H1 (cell line): Measurements from ENCODE around the gene GRID2. TPM values are rescaled to one million over a fixed set of nuclear protein-coding genes. Genes with fewer than 3 reads are reported as not detected.
A peak's percentile ranks its signal among the peaks of the same experiment; 100 is the strongest.

ENCODE experiments used
- CTCF ChIA-PET: fragments of 300-600 bp; sonication (Branson Sonifier 250); formaldehyde crosslinking; loops from one replicate; lab custom pipeline; 2021; ENCODE audit not compliant: partially characterized antibody; lab: Charles Lee
- POLR2A ChIA-PET: fragments of 300-600 bp; sonication (Branson Sonifier 250); formaldehyde crosslinking; loops from one replicate; lab custom pipeline; 2021; ENCODE audit warnings: inconsistent platforms; ENCODE audit not compliant: partially characterized antibody; lab: Charles Lee
- DNase-seq, 2 experiments: peaks; one replicate each; pipeline versions ENCODE4 v3.0.0 to v3.0.0-alpha.2; 2010 to 2022; ENCODE audit warnings: low spot score in 2 of 2, low read depth in 1 of 2, mixed read lengths in 1 of 2
- FAIRE-seq: peaks from 2 replicates; lab custom pipeline; 2011; peaks lifted over from hg19 to GRCh38; lab: Jason Lieb, UNC
- H2AFZ ChIP-seq: 2 replicates; pipeline ENCODE4 v1.8.1; 2012; ENCODE audit warnings: low read length, inconsistent platforms
- H2AK5ac ChIP-seq: 2 replicates; pipeline ENCODE4 v1.6.1; 2013; ENCODE audit warnings: low read depth, low read length
- H2BK120ac ChIP-seq: replicated peaks from 2 replicates; pipeline ENCODE3; 2013; ENCODE audit warnings: low read depth, low read length, inconsistent platforms
- H2BK12ac ChIP-seq: 2 replicates; pipeline ENCODE4 v1.6.1; 2013; ENCODE audit warnings: low read depth, low read length
- H2BK15ac ChIP-seq: 2 replicates; pipeline ENCODE4 v1.6.1; 2013; ENCODE audit warnings: low read length
- H2BK20ac ChIP-seq: 2 replicates; pipeline ENCODE4 v1.6.1; 2013; ENCODE audit warnings: low read length
- H2BK5ac ChIP-seq: 2 replicates; pipeline ENCODE4 v1.6.1; 2013; ENCODE audit warnings: low read depth, low read length
- H3K14ac ChIP-seq: 2 replicates; pipeline ENCODE4 v1.6.1; 2013; ENCODE audit warnings: inconsistent platforms; ENCODE audit not compliant: insufficient read length
- H3K18ac ChIP-seq: 2 replicates; pipeline ENCODE4 v1.6.1; 2013; ENCODE audit warnings: low read length; ENCODE audit errors: extremely low read depth
- H3K23ac ChIP-seq: 2 replicates; pipeline ENCODE4 v1.6.1; 2013; ENCODE audit warnings: inconsistent platforms; ENCODE audit not compliant: insufficient read length
- H3K23me2 ChIP-seq: 2 replicates; pipeline ENCODE4 v1.6.1; 2013; ENCODE audit warnings: low read depth, low read length
- H3K27ac ChIP-seq: 2 replicates; pipeline ENCODE4 v1.6.1; 2011; ENCODE audit warnings: low read depth, low read length, inconsistent platforms
- H3K27me3 ChIP-seq, 4 experiments: replicated peaks in 1 of 4; 1 replicate in 1 of 4; 2 replicates in 3 of 4; pipeline versions ENCODE4 v1.6.1 to v1.8.1; 2011 to 2013; ENCODE audit warnings: low read length in 3 of 4, mild to moderate bottlenecking in 3 of 4, inconsistent platforms in 2 of 4, mixed read lengths in 2 of 4, moderate library complexity in 1 of 4; ENCODE audit not compliant: control insufficient read depth in 3 of 4, insufficient read depth in 3 of 4; ENCODE audit errors: extremely low read depth in 1 of 4
- H3K36me3 ChIP-seq, 4 experiments: 2 replicates each; pipeline versions ENCODE4 v1.6.1 to v1.8.1; 2011 to 2013; ENCODE audit warnings: mild to moderate bottlenecking in 4 of 4, low read length in 3 of 4, moderate library complexity in 2 of 4, control low read depth in 1 of 4, inconsistent platforms in 1 of 4; ENCODE audit not compliant: insufficient read depth in 4 of 4, control insufficient read depth in 2 of 4
- H3K4ac ChIP-seq: replicated peaks from 2 replicates; pipeline ENCODE3; 2013; ENCODE audit warnings: low read length, low read depth, mixed read lengths, inconsistent platforms; ENCODE audit not compliant: insufficient read length
- H3K4me1 ChIP-seq, 4 experiments: replicated peaks in 1 of 4; 1 replicate in 1 of 4; 2 replicates in 3 of 4; pipeline versions ENCODE4 v1.6.1 to v1.8.1; 2011 to 2013; ENCODE audit warnings: low read length in 3 of 4, inconsistent platforms in 2 of 4, mixed read lengths in 1 of 4; ENCODE audit not compliant: insufficient read depth in 4 of 4, control insufficient read depth in 3 of 4
- H3K4me2 ChIP-seq, 2 experiments: 2 replicates each; pipeline versions ENCODE4 v1.6.1 to v1.8.1; 2011 to 2013; ENCODE audit warnings: low read depth in 2 of 2, low read length in 2 of 2, control low read depth in 1 of 2, inconsistent platforms in 1 of 2, mild to moderate bottlenecking in 1 of 2; ENCODE audit not compliant: insufficient read depth in 1 of 2
- H3K4me3 ChIP-seq, 4 experiments: fragments of 200-600, 300-600 bp in 1 of 4; sonication (generic), shearing (Covaris generic), sonication (Bioruptor Twin) in 1 of 4; 2 replicates each; pipeline versions ENCODE4 v1.5.1 to v1.8.1; 2011 to 2016; ENCODE audit warnings: low read length in 4 of 4, low read depth in 3 of 4, control low read depth in 2 of 4, inconsistent platforms in 2 of 4, mild to moderate bottlenecking in 2 of 4, mixed read lengths in 1 of 4, moderate library complexity in 1 of 4; ENCODE audit not compliant: insufficient read depth in 2 of 4; ENCODE audit errors: extremely low read depth in 1 of 4
- H3K56ac ChIP-seq: replicated peaks from 2 replicates; pipeline ENCODE3; 2013; ENCODE audit warnings: low read depth, mild to moderate bottlenecking, mixed read lengths, low read length, inconsistent platforms; ENCODE audit not compliant: insufficient read length
- H3K79me1 ChIP-seq: 2 replicates; pipeline ENCODE4 v1.6.1; 2013; ENCODE audit warnings: low read depth, low read length, control low read depth
- H3K79me2 ChIP-seq, 2 experiments: 2 replicates each; pipeline versions ENCODE4 v1.6.1 to v1.8.1; 2012 to 2013; ENCODE audit warnings: low read length in 2 of 2, mild to moderate bottlenecking in 2 of 2, inconsistent platforms in 1 of 2; ENCODE audit not compliant: insufficient read depth in 2 of 2, control insufficient read depth in 1 of 2
- H3K9ac ChIP-seq, 4 experiments: replicated peaks in 1 of 4; 1 replicate in 1 of 4; 2 replicates in 3 of 4; pipeline versions ENCODE4 v1.6.1 to v1.8.1; 2011 to 2013; ENCODE audit warnings: low read depth in 3 of 4, low read length in 3 of 4, control low read depth in 2 of 4, mild to moderate bottlenecking in 2 of 4, moderate library complexity in 2 of 4, inconsistent platforms in 1 of 4; ENCODE audit errors: extremely low read depth in 1 of 4
- H3K9me3 ChIP-seq, 2 experiments: 2 replicates each; pipeline versions ENCODE4 v1.6.1 to v1.8.1; 2012 to 2013; ENCODE audit warnings: mild to moderate bottlenecking in 2 of 2, moderate library complexity in 2 of 2, control low read depth in 1 of 2, inconsistent platforms in 1 of 2, low read depth in 1 of 2, low read length in 1 of 2, mixed read lengths in 1 of 2; ENCODE audit not compliant: insufficient read depth in 2 of 2
- H4K20me1 ChIP-seq, 2 experiments: replicated peaks in 1 of 2; 2 replicates each; pipeline versions ENCODE3 to v1.8.1; 2011 to 2013; ENCODE audit warnings: inconsistent platforms in 2 of 2, low read length in 2 of 2, mild to moderate bottlenecking in 1 of 2; ENCODE audit not compliant: insufficient read depth in 2 of 2, control insufficient read depth in 1 of 2
- H4K5ac ChIP-seq: 2 replicates; pipeline ENCODE4 v1.6.1; 2013; ENCODE audit warnings: low read length, low read depth, mixed read lengths, inconsistent platforms; ENCODE audit not compliant: insufficient read length
- H4K8ac ChIP-seq: 2 replicates; pipeline ENCODE4 v1.8.0; 2013; ENCODE audit warnings: mild to moderate bottlenecking, moderate library complexity, low read length, inconsistent platforms; ENCODE audit not compliant: insufficient read depth; ENCODE audit errors: extremely low read depth
- H4K91ac ChIP-seq: replicated peaks from 2 replicates; pipeline ENCODE3; 2013; ENCODE audit warnings: low read length, mixed read lengths, inconsistent platforms; ENCODE audit not compliant: insufficient read length
- FOSL1 ChIP-seq: IDR thresholded peaks from 2 replicates; pipeline ENCODE4 v1.6.1; 2011; ENCODE audit warnings: mild to moderate bottlenecking, low read depth, low read length, moderate library complexity; ENCODE audit not compliant: insufficient read depth
- KDM5A ChIP-seq: fragments of 200-600 bp; IDR thresholded peaks from 2 replicates; pipeline ENCODE4 v1.7.1; 2012; ENCODE audit warnings: mild to moderate bottlenecking, low read length, inconsistent platforms, mixed read lengths
- MAFK ChIP-seq: IDR thresholded peaks from 2 replicates; pipeline ENCODE4 v1.6.1; 2012; ENCODE audit warnings: low read depth, mild to moderate bottlenecking, improper control_type of control experiment, low read length
- POU5F1 ChIP-seq: IDR thresholded peaks from 2 replicates; pipeline ENCODE4 v1.6.1; 2011; ENCODE audit warnings: low read depth, mild to moderate bottlenecking, low read length, moderate library complexity
- RAD21 ChIP-seq, 2 experiments: IDR thresholded peaks in 1 of 2; conservative IDR thresholded peaks in 1 of 2; 2 replicates each; pipeline ENCODE4 v1.6.1; 2011; ENCODE audit warnings: low read depth in 2 of 2, low read length in 2 of 2, improper control_type of control experiment in 1 of 2, inconsistent platforms in 1 of 2, mild to moderate bottlenecking in 1 of 2, moderate library complexity in 1 of 2
- TEAD4 ChIP-seq: IDR thresholded peaks from 2 replicates; pipeline ENCODE4 v1.6.1; 2012; ENCODE audit warnings: low read depth, low read length, inconsistent platforms, mixed read lengths
- WGBS, 2 experiments: shearing (Covaris generic) in 1 of 2; methylation state at CpG; one replicate each; pipeline versions ENCODE4 v1.1.6 to v1.1.7; 2013 to 2015; ENCODE audit warnings: low lambda C conversion rate in 2 of 2, mixed read lengths in 2 of 2, inconsistent platforms in 1 of 2, low coverage in 1 of 2, missing lambda C conversion rate in 1 of 2; ENCODE audit not compliant: insufficient replicate concordance in 2 of 2, insufficient coverage in 1 of 2, insufficient read length in 1 of 2; ENCODE audit errors: extremely low coverage in 1 of 2, missing lambda C conversion rate in 1 of 2; 5-methylcytosine and 5-hydroxymethylcytosine counted together
- polyA plus RNA-seq, 7 experiments: library from polyadenylated mRNA; depleted of rRNA in 3 of 7; stranded (reverse) in 5 of 7; unstranded in 2 of 7; fragments of >200 nt in 5 of 7; fragments of 200-250 nt in 2 of 7; gene quantifications; 1 replicate in 5 of 7; 2 replicates in 1 of 7; 4 replicates in 1 of 7; pipeline versions ENCODE4 v1.2.1 to v1.2.3, GENCODE V29; 2011 to 2013; ENCODE audit warnings: missing spikeins in 2 of 7, mixed read lengths in 2 of 7
- total RNA-seq: library from RNA; stranded (reverse); fragmentation: NEBNext Ultra II Directional; extraction: Animal tissue kit (Norgen Biotek cat#: 25700); gene quantifications from 2 replicates; pipeline ENCODE4 v1.2.1, GENCODE V29; 2021
- TF ChIP-seq, protein P1 (sequence below), 3 experiments: IDR thresholded peaks; 1 replicate in 2 of 3; 2 replicates in 1 of 3; pipeline versions ENCODE4 v1.5.1 to v1.6.1; 2011; ENCODE audit warnings: low read length in 3 of 3, mild to moderate bottlenecking in 3 of 3, inconsistent platforms in 2 of 3, low read depth in 1 of 3, moderate library complexity in 1 of 3; ENCODE audit not compliant: insufficient read depth in 1 of 3; ENCODE audit errors: control extremely low read depth in 1 of 3

The GRID2 gene
- total and polyA plus RNA-seq, 2 of the 8 experiments (the other 6 are each of a cell fraction or from before 2014, with no cell fraction given): 31.1 to 81.9 TPM

DNA sequence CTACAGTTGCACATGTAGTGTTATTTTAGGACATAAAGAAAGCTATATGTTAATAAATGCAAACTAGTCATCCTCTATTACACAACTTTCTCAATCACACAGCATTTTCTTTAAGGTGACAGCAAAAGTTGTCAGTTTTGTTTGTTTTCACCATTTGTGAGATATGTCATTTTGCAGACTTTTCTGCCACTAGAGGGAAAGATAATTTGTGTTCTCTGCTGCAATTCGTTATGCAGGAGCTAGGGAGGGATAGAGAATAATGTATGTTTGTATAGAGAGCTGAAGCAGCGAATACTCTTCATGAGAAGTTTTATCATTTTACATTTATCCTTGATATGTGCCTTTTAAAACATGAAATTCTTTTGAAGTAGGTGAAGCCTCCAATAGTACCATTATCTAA is 854.2 kb downstream of the GRID2 start:
- H3K56ac ChIP-seq: no peak overlapping the region
- WGBS, 2 experiments: 78% methylated on average over 2 of the region's 2 CpGs; no CpG with 5 or more reads in 1 of the 2 experiments
- TF ChIP-seq MAFK: no peak
- peak; percentile 28 to 32 for TF ChIP-seq RAD21 (IDR thresholded peaks at IDR 0.05 in 1 of 2, conservative IDR thresholded peaks at IDR 0.05 in 1 of 2; ENCODE audit: low read depth in 2 of 2, low read length in 2 of 2)
- TF ChIP-seq TEAD4: no peak
- TF ChIP-seq, protein P1, sequence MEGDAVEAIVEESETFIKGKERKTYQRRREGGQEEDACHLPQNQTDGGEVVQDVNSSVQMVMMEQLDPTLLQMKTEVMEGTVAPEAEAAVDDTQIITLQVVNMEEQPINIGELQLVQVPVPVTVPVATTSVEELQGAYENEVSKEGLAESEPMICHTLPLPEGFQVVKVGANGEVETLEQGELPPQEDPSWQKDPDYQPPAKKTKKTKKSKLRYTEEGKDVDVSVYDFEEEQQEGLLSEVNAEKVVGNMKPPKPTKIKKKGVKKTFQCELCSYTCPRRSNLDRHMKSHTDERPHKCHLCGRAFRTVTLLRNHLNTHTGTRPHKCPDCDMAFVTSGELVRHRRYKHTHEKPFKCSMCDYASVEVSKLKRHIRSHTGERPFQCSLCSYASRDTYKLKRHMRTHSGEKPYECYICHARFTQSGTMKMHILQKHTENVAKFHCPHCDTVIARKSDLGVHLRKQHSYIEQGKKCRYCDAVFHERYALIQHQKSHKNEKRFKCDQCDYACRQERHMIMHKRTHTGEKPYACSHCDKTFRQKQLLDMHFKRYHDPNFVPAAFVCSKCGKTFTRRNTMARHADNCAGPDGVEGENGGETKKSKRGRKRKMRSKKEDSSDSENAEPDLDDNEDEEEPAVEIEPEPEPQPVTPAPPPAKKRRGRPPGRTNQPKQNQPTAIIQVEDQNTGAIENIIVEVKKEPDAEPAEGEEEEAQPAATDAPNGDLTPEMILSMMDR (IDR thresholded peaks at IDR 0.05; ENCODE audit: control extremely low read depth in 1 of 3, insufficient read depth in 1 of 3, low read depth in 1 of 3, low read length in 3 of 3): peak in 2 of 3 experiments; percentile 58 to 69; a peak in 2 of 4 replicates
- no peak for TF ChIP-seq POU5F1
- TF ChIP-seq KDM5A: no peak
- TF ChIP-seq FOSL1: no peak

More for the DNA sequence above, 854.2 kb downstream of the GRID2 start:
- no peaks in the 10 kb centered on the region; the same call in 1 of the 2 replicates for H3K79me1 ChIP-seq
- CTCF ChIA-PET: interaction anchor here (0.7 to 2.8 kb wide), 14 partner anchors 8 to 108 kb away, joined by 3 to 14 read pairs (median 4); no protein-coding TSS in a partner anchor
- no peak overlapping the region for H2BK12ac ChIP-seq
- no peaks in the 10 kb centered on the region for H3K36me3 ChIP-seq
- H3K9me3 ChIP-seq: no peaks in the 10 kb centered on the region
- no peak overlapping the region for H2BK120ac ChIP-seq
- H3K23ac ChIP-seq: no peak overlapping the region
- H4K8ac ChIP-seq: no peak overlapping the region
- H3K4me2 ChIP-seq: no peak overlapping the region
- H4K5ac ChIP-seq: no peak overlapping the region
- peak; percentile 74 for FAIRE-seq
- no peak for DNase-seq
- no peak overlapping the region for H2BK20ac ChIP-seq
- no peak overlapping the region for H3K4ac ChIP-seq
- H3K23me2 ChIP-seq: no peaks in the 10 kb centered on the region
- no peaks in the 10 kb centered on the region; a peak in 1 of 4 replicates for H3K79me2 ChIP-seq
- peaks cover 0 to 4% (median 3%) of the 10 kb centered on the region in 4 experiments; a peak in 3 of 7 replicates for H3K4me1 ChIP-seq
- no peak overlapping the region for H3K18ac ChIP-seq
- no peak overlapping the region for H3K14ac ChIP-seq
- no peak overlapping the region for H4K91ac ChIP-seq
- H2AK5ac ChIP-seq: no peak overlapping the region
- no peak overlapping the region for H3K9ac ChIP-seq
- H3K4me3 ChIP-seq: no peak overlapping the region
- H2BK15ac ChIP-seq: no peak overlapping the region
- no peak overlapping the region for H2BK5ac ChIP-seq
- no peak overlapping the region for H3K27ac ChIP-seq
- POLR2A ChIA-PET: no interaction called here
- no peaks in the 10 kb centered on the region for H4K20me1 ChIP-seq
- no peaks in the 10 kb centered on the region for H3K27me3 ChIP-seq
- H2AFZ ChIP-seq: no peak overlapping the region
